ENCODE data around the gene DHRS7B. TPM values are rescaled to one million over a fixed set of nuclear protein-coding genes. Genes with fewer than 3 reads are reported as not detected.

Gene DHRS7B
- total and polyA plus RNA-seq, 2 of the 13 experiments (the other 11 are each of a cell fraction or from before 2014, with no cell fraction given) = 20.0 to 35.8 TPM

- Histone ChIP-seq H3K4me2 (ENCODE audit: low read depth, low read length) (no peak overlapping the region), H3K4me3 (replicated peaks in 1 of 3; ENCODE audit: insufficient read depth in 1 of 3, low read depth in 2 of 3, low read length in 3 of 3) (no peak overlapping the region), H4K20me1 (ENCODE audit: insufficient read depth, low read length) (no peaks in the 10 kb centered on the region), H3K27me3 (ENCODE audit: control insufficient read depth in 1 of 2, insufficient read depth in 2 of 2, low read length in 2 of 2) (no peaks in the 10 kb centered on the region), H3K4me1 (ENCODE audit: insufficient read depth, low read length) (peaks cover 20% of the 10 kb centered on the region), H3K9ac (ENCODE audit: insufficient read depth, low read depth, low read length) (no peak overlapping the region), H3K36me3 (replicated peaks in 1 of 2; ENCODE audit: control insufficient read depth in 1 of 2, insufficient read depth in 2 of 2, low read length in 2 of 2) (no peaks in the 10 kb centered on the region), H2AFZ (ENCODE audit: low read length) (no peak overlapping the region), H3K27ac (ENCODE audit: extremely low read length, insufficient read depth, low read length) (no peak overlapping the region), H3K9me3 (ENCODE audit: low read length) (no peaks in the 10 kb centered on the region), H3K79me2 (ENCODE audit: insufficient read depth, low read length) (no peaks in the 10 kb centered on the region)
- CTCF ChIA-PET (ENCODE audit: low intra/inter-chr PET ratio, low total read pairs) = no interaction called here
- no peak for DNase-seq (ENCODE audit: low spot score)
- BruUV-seq (replicated peaks) = no TSS peak
- in situ Hi-C loops (cut with HindIII; ENCODE audit: extremely low pct_ligation_motif_present, low pct_unique_long_range_greater_than_20kb) = no loop called here
- WGBS (ENCODE audit: low lambda C conversion rate) = 20% methylated on average over 1 of the region's 4 CpGs
- FAIRE-seq = no peak
- POLR2A ChIA-PET = no interaction called here
- intact Hi-C loops (cut with micrococcal nuclease; ENCODE audit: unreplicated experiment) = no loop called here
- TF ChIP-seq ZNF619 (CRISPR knock-in tag; IDR thresholded peaks at IDR 0.05) (0 out of 2 replicates have a peak, but pooled peaks have one; percentile 13), FLYWCH1 (CRISPR knock-in tag; IDR thresholded peaks at IDR 0.05) (no peak), FOXA1 (IDR thresholded peaks at IDR 0.05) (no peak), FOXA1 (CRISPR knock-in tag; IDR thresholded peaks at IDR 0.05) (peak; percentile 24; the same call in 1 of the 2 replicates)
- TF ChIP-seq, protein P1, sequence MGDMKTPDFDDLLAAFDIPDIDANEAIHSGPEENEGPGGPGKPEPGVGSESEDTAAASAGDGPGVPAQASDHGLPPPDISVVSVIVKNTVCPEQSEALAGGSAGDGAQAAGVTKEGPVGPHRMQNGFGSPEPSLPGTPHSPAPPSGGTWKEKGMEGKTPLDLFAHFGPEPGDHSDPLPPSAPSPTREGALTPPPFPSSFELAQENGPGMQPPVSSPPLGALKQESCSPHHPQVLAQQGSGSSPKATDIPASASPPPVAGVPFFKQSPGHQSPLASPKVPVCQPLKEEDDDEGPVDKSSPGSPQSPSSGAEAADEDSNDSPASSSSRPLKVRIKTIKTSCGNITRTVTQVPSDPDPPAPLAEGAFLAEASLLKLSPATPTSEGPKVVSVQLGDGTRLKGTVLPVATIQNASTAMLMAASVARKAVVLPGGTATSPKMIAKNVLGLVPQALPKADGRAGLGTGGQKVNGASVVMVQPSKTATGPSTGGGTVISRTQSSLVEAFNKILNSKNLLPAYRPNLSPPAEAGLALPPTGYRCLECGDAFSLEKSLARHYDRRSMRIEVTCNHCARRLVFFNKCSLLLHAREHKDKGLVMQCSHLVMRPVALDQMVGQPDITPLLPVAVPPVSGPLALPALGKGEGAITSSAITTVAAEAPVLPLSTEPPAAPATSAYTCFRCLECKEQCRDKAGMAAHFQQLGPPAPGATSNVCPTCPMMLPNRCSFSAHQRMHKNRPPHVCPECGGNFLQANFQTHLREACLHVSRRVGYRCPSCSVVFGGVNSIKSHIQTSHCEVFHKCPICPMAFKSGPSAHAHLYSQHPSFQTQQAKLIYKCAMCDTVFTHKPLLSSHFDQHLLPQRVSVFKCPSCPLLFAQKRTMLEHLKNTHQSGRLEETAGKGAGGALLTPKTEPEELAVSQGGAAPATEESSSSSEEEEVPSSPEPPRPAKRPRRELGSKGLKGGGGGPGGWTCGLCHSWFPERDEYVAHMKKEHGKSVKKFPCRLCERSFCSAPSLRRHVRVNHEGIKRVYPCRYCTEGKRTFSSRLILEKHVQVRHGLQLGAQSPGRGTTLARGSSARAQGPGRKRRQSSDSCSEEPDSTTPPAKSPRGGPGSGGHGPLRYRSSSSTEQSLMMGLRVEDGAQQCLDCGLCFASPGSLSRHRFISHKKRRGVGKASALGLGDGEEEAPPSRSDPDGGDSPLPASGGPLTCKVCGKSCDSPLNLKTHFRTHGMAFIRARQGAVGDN (CRISPR knock-in tag; IDR thresholded peaks at IDR 0.05) = peak; percentile 62
- peak; percentile 81 for ATAC-seq
These were observed 101.3 kb downstream of the DHRS7B start for GRCh38 chr17:21228111-21228510.

- in situ Hi-C loops (cut with HindIII; ENCODE audit: extremely low pct_ligation_motif_present, low pct_unique_long_range_greater_than_20kb) = no loop called here
- TF ChIP-seq FOXO1 (CRISPR knock-in tag; IDR thresholded peaks at IDR 0.05) (no peak), MYNN (CRISPR knock-in tag; IDR thresholded peaks at IDR 0.05; ENCODE audit: low read depth) (no peak), EEA1 (CRISPR knock-in tag; IDR thresholded peaks at IDR 0.05; ENCODE audit: borderline replicate concordance) (no peak), DNMT3B (CRISPR knock-in tag; conservative IDR thresholded peaks at IDR 0.05) (no peak), ZNF780A (CRISPR knock-in tag; IDR thresholded peaks at IDR 0.05) (no peak), MIER3 (CRISPR knock-in tag; IDR thresholded peaks at IDR 0.05; ENCODE audit: borderline replicate concordance) (no peak), ZSCAN25 (CRISPR knock-in tag; IDR thresholded peaks at IDR 0.05) (no peak), IRX3 (CRISPR knock-in tag; IDR thresholded peaks at IDR 0.05; ENCODE audit: borderline replicate concordance, low read depth) (no peak), ZNF724P (CRISPR knock-in tag; IDR thresholded peaks at IDR 0.05; ENCODE audit: borderline replicate concordance) (no peak), POLR2AphosphoS5 (IDR thresholded peaks at IDR 0.05; ENCODE audit: low read depth, low read length) (no peak), KAT7 (CRISPR knock-in tag; IDR thresholded peaks at IDR 0.05; ENCODE audit: borderline replicate concordance) (no peak)
- TF ChIP-seq, protein P2, sequence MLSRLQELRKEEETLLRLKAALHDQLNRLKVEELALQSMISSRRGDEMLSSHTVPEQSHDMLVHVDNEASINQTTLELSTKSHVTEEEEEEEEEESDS (CRISPR knock-in tag; IDR thresholded peaks at IDR 0.05; ENCODE audit: borderline replicate concordance) = no peak
These were observed 102.1 kb downstream of the DHRS7B start for GRCh38 chr17:21228845-21229244.

More at GRCh38 chr17:21228845-21229244, 102.1 kb downstream of the DHRS7B start:
- Histone ChIP-seq H3K79me2 (ENCODE audit: insufficient read depth, low read length) (no peaks in the 10 kb centered on the region), H3K4me2 (ENCODE audit: low read depth, low read length) (no peak overlapping the region), H3K36me3 (replicated peaks in 1 of 2; ENCODE audit: control insufficient read depth in 1 of 2, insufficient read depth in 2 of 2, low read length in 2 of 2) (no peaks in the 10 kb centered on the region), H3K27me3 (ENCODE audit: control insufficient read depth in 1 of 2, insufficient read depth in 2 of 2, low read length in 2 of 2) (no peaks in the 10 kb centered on the region), H4K20me1 (ENCODE audit: insufficient read depth, low read length) (no peaks in the 10 kb centered on the region), H3K4me3 (replicated peaks in 1 of 3; ENCODE audit: insufficient read depth in 1 of 3, low read depth in 2 of 3, low read length in 3 of 3) (no peak overlapping the region), H3K27ac (ENCODE audit: extremely low read length, insufficient read depth, low read length) (no peak overlapping the region), H3K9ac (ENCODE audit: insufficient read depth, low read depth, low read length) (no peak overlapping the region), H2AFZ (ENCODE audit: low read length) (no peak overlapping the region), H3K9me3 (ENCODE audit: low read length) (no peaks in the 10 kb centered on the region), H3K4me1 (ENCODE audit: insufficient read depth, low read length) (peaks cover 20% of the 10 kb centered on the region)
- intact Hi-C loops (cut with micrococcal nuclease; ENCODE audit: unreplicated experiment) = no loop called here
- no peak for ATAC-seq
- CTCF ChIA-PET (ENCODE audit: low intra/inter-chr PET ratio, low total read pairs) = no interaction called here
- 81% methylated on average over 2 of the region's 2 CpGs for WGBS (ENCODE audit: low lambda C conversion rate)
- POLR2A ChIA-PET = no interaction called here
- no TSS peak for BruUV-seq (replicated peaks)
- no peak for DNase-seq (ENCODE audit: low spot score)
- no peak for FAIRE-seq
